GM23248 (cell line): Measurements from ENCODE around the gene BCL6. TPM values are rescaled to one million over a fixed set of nuclear protein-coding genes. Genes with fewer than 3 reads are reported as not detected.

Experiments
- DNase-seq: peaks from one replicate; pipeline ENCODE4 v3.0.0-alpha.2; 2015
- H2AFZ ChIP-seq: fragments of 200-600 bp; sonication (generic); 2 replicates; pipeline ENCODE4 v1.6.1; 2016; ENCODE audit warnings: antibody characterized with exemption
- H3F3A ChIP-seq: fragments of 200-600 bp; sonication (generic); 2 replicates; pipeline ENCODE4 v1.6.1; 2016; ENCODE audit warnings: mild to moderate bottlenecking, antibody characterized with exemption, mixed run types; ENCODE audit not compliant: insufficient read depth
- H3K27ac ChIP-seq: fragments of 200-600 bp; sonication (generic); 2 replicates; pipeline ENCODE4 v1.5.1; 2016; ENCODE audit warnings: mild to moderate bottlenecking
- H3K27me3 ChIP-seq: fragments of 200-600 bp; sonication (generic); replicated peaks from 2 replicates; pipeline ENCODE4 v1.6.1; 2016; ENCODE audit warnings: mild to moderate bottlenecking; ENCODE audit not compliant: insufficient read depth
- H3K36me3 ChIP-seq: fragments of 200-600 bp; sonication (generic); 2 replicates; pipeline ENCODE4 v1.6.1; 2016; ENCODE audit warnings: low read depth, mild to moderate bottlenecking
- H3K4me1 ChIP-seq: fragments of 200-600 bp; sonication (generic); 2 replicates; pipeline ENCODE4 v1.6.1; 2016; ENCODE audit warnings: mild to moderate bottlenecking; ENCODE audit not compliant: insufficient read depth
- H3K4me2 ChIP-seq: fragments of 200-600 bp; sonication (generic); one replicate; pipeline ENCODE4 v1.6.1; 2016; ENCODE audit warnings: mild to moderate bottlenecking; ENCODE audit not compliant: unreplicated experiment
- H3K4me3 ChIP-seq: fragments of 200-600 bp; sonication (generic); 2 replicates; pipeline ENCODE4 v1.5.1; 2016; ENCODE audit warnings: mild to moderate bottlenecking
- H3K79me2 ChIP-seq: fragments of 200-600 bp; sonication (generic); 2 replicates; pipeline ENCODE4 v1.6.1; 2016; ENCODE audit warnings: mild to moderate bottlenecking; ENCODE audit not compliant: insufficient read depth
- H3K9ac ChIP-seq: fragments of 200-600 bp; sonication (generic); 2 replicates; pipeline ENCODE4 v1.6.1; 2016; ENCODE audit warnings: mild to moderate bottlenecking
- H3K9me2 ChIP-seq: fragments of 200-600 bp; sonication (generic); 2 replicates; pipeline ENCODE4 v1.6.1; 2016; ENCODE audit warnings: mixed run types, mild to moderate bottlenecking, moderate library complexity; ENCODE audit not compliant: insufficient read depth
- H3K9me3 ChIP-seq: fragments of 200-600 bp; sonication (generic); one replicate; pipeline ENCODE4 v1.6.1; 2017; ENCODE audit warnings: low read depth
- H4K20me1 ChIP-seq: fragments of 200-600 bp; sonication (generic); 2 replicates; pipeline ENCODE4 v1.6.0; 2016; ENCODE audit not compliant: insufficient read depth
- EZH2 ChIP-seq: fragments of 200-600 bp; sonication (generic); IDR thresholded peaks from 2 replicates; pipeline ENCODE4 v1.6.1; 2018; ENCODE audit warnings: antibody characterized with exemption, mild to moderate bottlenecking; ENCODE audit not compliant: insufficient read depth, poor library complexity, severe bottlenecking
- EZH2phosphoT487 ChIP-seq: fragments of 200-600 bp; sonication (generic); IDR thresholded peaks from 2 replicates; pipeline ENCODE4 v1.6.1; 2018; ENCODE audit warnings: antibody characterized with exemption, moderate library complexity, mild to moderate bottlenecking, low read depth; ENCODE audit not compliant: insufficient read depth
- WGBS, 2 experiments: methylation state at CpG; one replicate each; pipeline ENCODE4 v1.1.6; 2015 to 2017; ENCODE audit warnings: low lambda C conversion rate in 2 of 2, low coverage in 1 of 2; ENCODE audit errors: missing lambda C conversion rate in 2 of 2; 5-methylcytosine and 5-hydroxymethylcytosine counted together
- in situ Hi-C: fragments of 300-500 bp; cut with MboI; formaldehyde crosslinking; loops from 2 replicates; pipeline ENCODE4 v1.15.0; 2020
- polyA plus RNA-seq: library from polyadenylated mRNA; unstranded; fragments of >200 nt; fragmentation: Nextera tagmentation; extraction: Ambion mirVana; gene quantifications from 2 replicates; pipeline ENCODE4 v1.2.1, GENCODE V29; 2016
- total RNA-seq: library from RNA; depleted of rRNA; stranded (reverse); fragments of >200 nt; shearing (Covaris generic); gene quantifications from 2 replicates; pipeline ENCODE4 v1.2.3, GENCODE V29; 2014; rRNA removed

BCL6 gene
- total RNA-seq (32.3 and 61.6 TPM in 2 replicates), polyA plus RNA-seq (6.3 and 8.7 TPM in 2 replicates)

DNA sequence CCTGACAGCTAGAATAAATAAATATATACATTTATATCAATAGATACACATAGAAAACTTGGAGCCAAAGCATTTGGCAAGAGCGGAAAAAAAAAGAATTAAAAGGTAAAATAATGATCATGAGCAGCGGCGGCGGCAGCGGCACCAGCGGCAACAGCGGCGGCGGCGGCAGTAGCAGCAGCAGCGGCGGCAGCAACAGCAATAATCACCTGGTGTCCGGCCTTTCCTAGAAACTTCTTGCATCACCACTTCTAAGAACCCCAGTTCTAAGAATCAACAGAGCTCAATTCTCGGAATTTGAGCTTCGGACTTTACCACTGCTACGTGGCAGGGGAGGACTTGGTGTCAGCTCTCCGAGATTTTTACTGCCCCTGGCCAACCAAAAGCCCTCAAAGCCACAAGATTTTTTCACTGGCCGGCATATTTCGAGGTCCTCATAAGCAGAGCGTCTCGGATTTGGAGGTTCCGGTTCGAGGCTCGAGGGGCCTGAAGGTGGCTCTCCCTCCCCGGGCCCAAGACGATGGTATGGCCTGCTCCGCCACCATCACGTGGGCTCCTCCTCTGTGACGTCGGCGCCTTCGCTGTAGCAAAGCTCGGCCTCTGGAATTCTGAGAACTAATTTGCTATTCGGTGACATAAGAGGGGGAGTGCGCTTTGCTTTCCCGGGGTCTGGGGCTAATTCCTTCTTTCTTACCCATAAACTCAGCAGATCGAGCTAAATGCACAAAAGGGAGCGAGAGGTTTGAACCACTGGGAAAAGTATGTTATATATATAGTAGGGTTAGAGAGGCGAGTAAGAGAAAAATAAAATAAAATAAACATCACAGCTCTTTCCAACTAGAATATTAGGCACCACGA is at the start of gene BCL6:
TSS of gene BCL6 (minus strand) at position 268 of the 858 bp plus-strand sequence. CDS start 11,775 bp downstream, outside the sequence.
- in situ Hi-C loops: loop anchor here (10.0 to 25.0 kb wide), 4 partner anchors 419 to 942 kb away; no protein-coding TSS in a partner anchor
- peak within 1 kb of the TSS; percentile 92 for H2AFZ ChIP-seq
- no peaks in the 10 kb centered on the region for H4K20me1 ChIP-seq
- no peaks in the 10 kb centered on the region for H3K9me2 ChIP-seq
- H3K27me3 ChIP-seq: no peaks in the 10 kb centered on the region
- H3K4me3 ChIP-seq: peak within 1 kb of the TSS; percentile 96
- peak within 1 kb of the TSS; percentile 82 for H3K4me2 ChIP-seq
- DNase-seq: peak; percentile 99
- WGBS, 2 experiments: 0 to 1% methylated on average over 40 of the region's 40 CpGs
- H3K9me3 ChIP-seq: no peaks in the 10 kb centered on the region
- H3K27ac ChIP-seq: peak within 1 kb of the TSS; percentile 97
- H3K4me1 ChIP-seq: peaks cover 21% of the 10 kb centered on the region
- peak within 1 kb of the TSS; percentile 94 for H3K9ac ChIP-seq
- peaks cover 30% of the 10 kb centered on the region for H3F3A ChIP-seq
- no peaks in the 10 kb centered on the region for H3K36me3 ChIP-seq
- peaks cover 54% of the 10 kb centered on the region for H3K79me2 ChIP-seq
- TF ChIP-seq EZH2phosphoT487 (no peak), EZH2 (no peak)

DNA sequence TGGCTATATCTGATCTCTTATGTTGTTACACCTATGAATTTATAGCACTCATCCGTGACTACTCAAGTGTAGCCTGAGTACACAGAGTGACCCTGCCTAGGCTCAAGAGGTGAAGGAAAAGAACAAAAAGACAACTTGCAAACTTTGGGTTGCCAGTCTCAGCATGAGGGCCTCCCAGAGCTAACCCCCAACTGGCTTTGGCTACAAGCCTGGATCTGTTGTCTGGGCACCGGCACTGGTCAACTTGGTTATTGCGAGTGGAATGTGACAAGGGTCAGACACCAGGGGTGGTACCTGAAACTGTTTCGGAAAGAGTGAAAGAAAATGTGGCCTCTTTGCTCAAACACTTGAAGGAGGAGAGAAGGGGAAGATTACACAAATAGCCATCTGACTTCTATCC is 49.5 kb upstream of the BCL6 start:
- 94 to 98% methylated on average over 4 of the region's 4 CpGs for WGBS, 2 experiments
- Histone ChIP-seq H4K20me1 (no peaks in the 10 kb centered on the region), H3K27me3 (no peaks in the 10 kb centered on the region), H3K27ac (no peak overlapping the region), H3K36me3 (no peaks in the 10 kb centered on the region), H3K9me2 (no peaks in the 10 kb centered on the region), H3F3A (no peaks in the 10 kb centered on the region), H3K79me2 (no peaks in the 10 kb centered on the region), H3K4me2 (no peak overlapping the region), H2AFZ (no peak overlapping the region), H3K9me3 (no peaks in the 10 kb centered on the region), H3K4me1 (no peaks in the 10 kb centered on the region), H3K4me3 (no peak overlapping the region), H3K9ac (no peak overlapping the region)
- in situ Hi-C loops: no loop called here
- DNase-seq: no peak
- no peak for TF ChIP-seq EZH2
- no peak for TF ChIP-seq EZH2phosphoT487

DNA sequence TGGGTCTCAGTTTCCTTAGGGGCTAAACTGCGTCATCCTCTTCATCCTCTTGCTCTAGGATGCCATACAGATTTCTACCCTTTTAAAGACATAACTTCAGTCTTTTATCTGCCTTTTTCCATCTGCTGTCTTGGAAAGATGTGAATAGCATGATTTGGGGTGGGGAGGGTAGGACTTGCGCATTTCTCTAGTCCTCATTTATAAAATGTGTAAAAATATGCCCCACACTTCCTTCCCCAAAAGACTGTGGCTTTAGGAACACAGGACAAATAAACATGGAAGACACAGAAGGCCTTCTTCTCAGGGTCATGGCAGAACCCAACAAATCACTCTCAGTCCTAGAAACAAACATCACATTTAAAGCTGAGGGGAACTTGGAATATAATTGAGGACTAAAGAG is 48.4 kb upstream of the BCL6 start:
- Histone ChIP-seq H3K9me3 (no peaks in the 10 kb centered on the region), H4K20me1 (no peaks in the 10 kb centered on the region), H3K9me2 (no peaks in the 10 kb centered on the region), H3K4me1 (no peaks in the 10 kb centered on the region), H3F3A (no peaks in the 10 kb centered on the region), H3K36me3 (no peaks in the 10 kb centered on the region), H2AFZ (no peak overlapping the region), H3K27me3 (no peaks in the 10 kb centered on the region), H3K27ac (no peak overlapping the region), H3K79me2 (no peaks in the 10 kb centered on the region), H3K4me2 (no peak overlapping the region), H3K4me3 (no peak overlapping the region), H3K9ac (no peak overlapping the region)
- in situ Hi-C loops: no loop called here
- no peak for DNase-seq
- 98 to 99% methylated on average over 2 of the region's 2 CpGs for WGBS, 2 experiments
- TF ChIP-seq EZH2phosphoT487: no peak
- no peak for TF ChIP-seq EZH2

DNA sequence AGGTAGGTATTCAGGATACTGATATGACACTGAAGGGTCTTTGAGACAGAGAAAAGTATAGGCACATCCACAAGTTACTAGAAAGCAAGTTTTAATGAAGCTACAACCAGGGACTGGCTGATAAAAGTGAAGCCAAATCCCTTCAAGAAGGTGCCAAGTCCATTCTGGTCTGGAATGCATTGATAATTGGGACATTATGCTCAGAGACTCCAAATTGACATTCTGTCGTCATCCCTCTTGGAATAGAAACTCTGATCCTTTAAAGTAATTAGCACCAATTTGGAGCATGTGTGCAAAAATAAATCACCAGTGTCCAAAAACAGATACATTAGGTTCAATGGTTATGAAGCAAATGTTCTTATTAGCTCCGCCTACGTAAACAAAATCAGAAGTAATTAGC is 47.3 kb upstream of the BCL6 start:
- TF ChIP-seq EZH2: no peak
- no peak for TF ChIP-seq EZH2phosphoT487
- H2AFZ ChIP-seq: no peak overlapping the region
- H3K4me2 ChIP-seq: no peak overlapping the region
- H3K4me3 ChIP-seq: no peak overlapping the region
- H3K36me3 ChIP-seq: no peaks in the 10 kb centered on the region
- H3F3A ChIP-seq: no peaks in the 10 kb centered on the region
- H3K79me2 ChIP-seq: no peaks in the 10 kb centered on the region
- H4K20me1 ChIP-seq: no peaks in the 10 kb centered on the region
- no peaks in the 10 kb centered on the region for H3K9me2 ChIP-seq
- DNase-seq: no peak
- H3K4me1 ChIP-seq: no peaks in the 10 kb centered on the region
- in situ Hi-C loops: no loop called here
- 49 to 64% methylated on average over 3 of the region's 3 CpGs for WGBS, 2 experiments
- no peaks in the 10 kb centered on the region for H3K9me3 ChIP-seq
- no peak overlapping the region for H3K9ac ChIP-seq
- H3K27ac ChIP-seq: no peak overlapping the region
- no peaks in the 10 kb centered on the region for H3K27me3 ChIP-seq
